GOT3 (cell line): Measurements from ENCODE around the gene KCNF1.

Source experiments
- DNase-seq: peaks from one replicate; lab custom pipeline; 2025; ENCODE audit warnings: mixed read lengths; lab: John Stamatoyannopoulos, UW

The KCNF1 gene

GRCh38 chr2:10879624-10880585 lies 31.8 kb upstream of the KCNF1 start:
- DNase-seq, result no peak

- no peak for DNase-seq
Observed at GRCh38 chr2:10880586-10881321, 31.0 kb upstream of the KCNF1 start.

- DNase-seq, result no peak
Observed at GRCh38 chr2:10882568-10882967, 29.2 kb upstream of the KCNF1 start.

- no peak for DNase-seq
Observed at GRCh38 chr2:10883066-10883465, 28.7 kb upstream of the KCNF1 start.

- DNase-seq, result no peak
Observed at GRCh38 chr2:10883801-10884478, 27.8 kb upstream of the KCNF1 start.

- DNase-seq, result no peak
Observed at GRCh38 chr2:10884574-10884975, 27.2 kb upstream of the KCNF1 start.

GRCh38 chr2:10885094-10885860 lies 26.5 kb upstream of the KCNF1 start:
- no peak for DNase-seq

GRCh38 chr2:10887476-10887875 lies 24.3 kb upstream of the KCNF1 start:
- no peak for DNase-seq

- no peak for DNase-seq
Observed at GRCh38 chr2:10889651-10890215, 22.0 kb upstream of the KCNF1 start.

- no peak for DNase-seq
Observed at GRCh38 chr2:10890706-10891270, 20.9 kb upstream of the KCNF1 start.

GRCh38 chr2:10891390-10891789 lies 20.3 kb upstream of the KCNF1 start:
- DNase-seq, result no peak

- DNase-seq, result no peak
Observed at GRCh38 chr2:10891848-10892247, 19.9 kb upstream of the KCNF1 start.

- DNase-seq, result no peak
Observed at GRCh38 chr2:10892316-10892715, 19.4 kb upstream of the KCNF1 start.

GRCh38 chr2:10892796-10893350 lies 18.9 kb upstream of the KCNF1 start:
- DNase-seq, result no peak

- DNase-seq, result no peak
Observed at GRCh38 chr2:10894264-10894935, 17.3 kb upstream of the KCNF1 start.

- DNase-seq, result no peak
Observed at GRCh38 chr2:10895231-10895630, 16.5 kb upstream of the KCNF1 start.

- no peak for DNase-seq
Observed at GRCh38 chr2:10897956-10898355, 13.8 kb upstream of the KCNF1 start.

- DNase-seq, result no peak
Observed at GRCh38 chr2:10900216-10901109, 11.3 kb upstream of the KCNF1 start.
